Esophagus squamous epithelium (tissue), 5 donors: ENCODE data around the gene ASXL3. TPM values are rescaled to one million over a fixed set of nuclear protein-coding genes. Genes with fewer than 3 reads are reported as not detected.

Experiments used
- DNase-seq: peaks from one replicate; lab custom pipeline; 2025; lab: John Stamatoyannopoulos, UW
- H3K27ac ChIP-seq, 4 donors: fragments of 200-600 bp; sonication (generic); one replicate each; pipeline ENCODE4 v1.5.1; 2016 to 2019; ENCODE audit warnings: mild to moderate bottlenecking in 1 of 4
- H3K27me3 ChIP-seq, 4 donors: fragments of 200-600 bp; sonication (generic); 1 replicate in 3 of 4; 2 replicates in 1 of 4; pipeline versions ENCODE4 v1.5.1 to v1.6.0; 2017 to 2021; ENCODE audit warnings: antibody characterized with exemption in 1 of 4
- H3K36me3 ChIP-seq, 3 donors: fragments of 200-600 bp; sonication (generic); one replicate each; pipeline ENCODE4 v1.5.1; 2016 to 2019
- H3K4me1 ChIP-seq, 3 donors: fragments of 200-600 bp; sonication (generic); one replicate each; pipeline ENCODE4 v1.5.1; 2017 to 2019
- H3K4me3 ChIP-seq, 4 donors: fragments of 200-600 bp; sonication (generic); 1 replicate in 3 of 4; 2 replicates in 1 of 4; pipeline ENCODE4 v1.5.1; 2016 to 2019; ENCODE audit warnings: mild to moderate bottlenecking in 2 of 4, moderate library complexity in 1 of 4
- H3K9me3 ChIP-seq, 3 donors: fragments of 200-600 bp; sonication (generic); one replicate each; pipeline ENCODE4 v1.5.1; 2016 to 2019
- POLR2A ChIP-seq, 4 donors: fragments of 450-650 bp; IDR thresholded peaks; one replicate each; pipeline ENCODE4 v1.6.1; 2017; ENCODE audit warnings: antibody characterized with exemption in 4 of 4, mild to moderate bottlenecking in 4 of 4, moderate library complexity in 3 of 4
- WGBS, 2 donors: methylation state at CpG; one replicate each; pipeline ENCODE4 v1.1.5; 2018; 5-methylcytosine and 5-hydroxymethylcytosine counted together
- intact Hi-C: fragments of 100-400 bp; cut with DNase I; formaldehyde crosslinking; loops from one replicate; pipeline ENCODE4 v1.15.0; 2022
- total RNA-seq, 4 donors: library from RNA; depleted of rRNA; stranded (reverse); fragments of >200 nt; gene quantifications; one replicate each; pipeline ENCODE4 v1.1.0, GENCODE V29; 2016
- TF ChIP-seq, protein P1 (sequence below), 6 experiments: fragments of 450-650 bp in 4 of 6; fragments of 200-600 bp in 2 of 6; sonication (generic) in 2 of 6; IDR thresholded peaks; one replicate each; pipeline ENCODE4 v1.5.1; 2016 to 2019; ENCODE audit warnings: antibody characterized with exemption in 6 of 6, mild to moderate bottlenecking in 4 of 6, moderate library complexity in 4 of 6
- donor health status: DM: yes; HTN: yes; CAD: no.

The ASXL3 gene
- total RNA-seq, 4 donors from 2014 or later = 0.18 to 0.57 (median 0.18) TPM; not detected in 1

GRCh38 chr18:33665187-33665586 is 87.2 kb downstream of the ASXL3 start:
- no peaks in the 10 kb centered on the region for H3K9me3 ChIP-seq
- H3K4me1 ChIP-seq = no peaks in the 10 kb centered on the region
- no peaks in the 10 kb centered on the region for H3K27me3 ChIP-seq
- no peak for TF ChIP-seq POLR2A (IDR thresholded peaks at IDR 0.05)
- TF ChIP-seq, protein P1, sequence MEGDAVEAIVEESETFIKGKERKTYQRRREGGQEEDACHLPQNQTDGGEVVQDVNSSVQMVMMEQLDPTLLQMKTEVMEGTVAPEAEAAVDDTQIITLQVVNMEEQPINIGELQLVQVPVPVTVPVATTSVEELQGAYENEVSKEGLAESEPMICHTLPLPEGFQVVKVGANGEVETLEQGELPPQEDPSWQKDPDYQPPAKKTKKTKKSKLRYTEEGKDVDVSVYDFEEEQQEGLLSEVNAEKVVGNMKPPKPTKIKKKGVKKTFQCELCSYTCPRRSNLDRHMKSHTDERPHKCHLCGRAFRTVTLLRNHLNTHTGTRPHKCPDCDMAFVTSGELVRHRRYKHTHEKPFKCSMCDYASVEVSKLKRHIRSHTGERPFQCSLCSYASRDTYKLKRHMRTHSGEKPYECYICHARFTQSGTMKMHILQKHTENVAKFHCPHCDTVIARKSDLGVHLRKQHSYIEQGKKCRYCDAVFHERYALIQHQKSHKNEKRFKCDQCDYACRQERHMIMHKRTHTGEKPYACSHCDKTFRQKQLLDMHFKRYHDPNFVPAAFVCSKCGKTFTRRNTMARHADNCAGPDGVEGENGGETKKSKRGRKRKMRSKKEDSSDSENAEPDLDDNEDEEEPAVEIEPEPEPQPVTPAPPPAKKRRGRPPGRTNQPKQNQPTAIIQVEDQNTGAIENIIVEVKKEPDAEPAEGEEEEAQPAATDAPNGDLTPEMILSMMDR (IDR thresholded peaks at IDR 0.05) = no peak
- WGBS, 2 donors = 82 to 83% methylated on average over 3 of the region's 3 CpGs
- no peak for DNase-seq
- intact Hi-C loops = no loop called here
- no peak overlapping the region for H3K4me3 ChIP-seq
- H3K27ac ChIP-seq = no peak overlapping the region
- no peaks in the 10 kb centered on the region for H3K36me3 ChIP-seq

GRCh38 chr18:33665641-33666040 is 87.6 kb downstream of the ASXL3 start:
- Histone ChIP-seq H3K4me3 (no peak overlapping the region), H3K27me3 (no peaks in the 10 kb centered on the region), H3K36me3 (no peaks in the 10 kb centered on the region), H3K27ac (no peak overlapping the region), H3K9me3 (no peaks in the 10 kb centered on the region), H3K4me1 (no peaks in the 10 kb centered on the region)
- intact Hi-C loops = no loop called here
- TF ChIP-seq, protein P1 (IDR thresholded peaks at IDR 0.05) = no peak
- no peak for TF ChIP-seq POLR2A (IDR thresholded peaks at IDR 0.05)
- no peak for DNase-seq

- DNase-seq = no peak
- H3K4me1 ChIP-seq = no peaks in the 10 kb centered on the region
- H3K4me3 ChIP-seq = no peak overlapping the region
- WGBS, 2 donors = 90 to 92% methylated on average over 2 of the region's 2 CpGs
- H3K27ac ChIP-seq = no peak overlapping the region
- no peaks in the 10 kb centered on the region for H3K36me3 ChIP-seq
- H3K9me3 ChIP-seq = no peaks in the 10 kb centered on the region
- TF ChIP-seq, protein P1 (IDR thresholded peaks at IDR 0.05) = no peak
- no peak for TF ChIP-seq POLR2A (IDR thresholded peaks at IDR 0.05)
- intact Hi-C loops = no loop called here
- no peaks in the 10 kb centered on the region for H3K27me3 ChIP-seq
Observed at GRCh38 chr18:33666915-33667314, 88.9 kb downstream of the ASXL3 start.

- Histone ChIP-seq H3K4me3 (no peak overlapping the region), H3K9me3 (no peaks in the 10 kb centered on the region), H3K27ac (no peak overlapping the region), H3K4me1 (no peaks in the 10 kb centered on the region), H3K36me3 (no peaks in the 10 kb centered on the region), H3K27me3 (no peaks in the 10 kb centered on the region)
- intact Hi-C loops = no loop called here
- no peak for TF ChIP-seq POLR2A (IDR thresholded peaks at IDR 0.05)
- TF ChIP-seq, protein P1 (IDR thresholded peaks at IDR 0.05) = no peak
- no peak for DNase-seq
- 71 to 76% methylated on average over 5 of the region's 5 CpGs for WGBS, 2 donors
Observed at GRCh38 chr18:33669589-33669988, 91.6 kb downstream of the ASXL3 start.

DNA sequence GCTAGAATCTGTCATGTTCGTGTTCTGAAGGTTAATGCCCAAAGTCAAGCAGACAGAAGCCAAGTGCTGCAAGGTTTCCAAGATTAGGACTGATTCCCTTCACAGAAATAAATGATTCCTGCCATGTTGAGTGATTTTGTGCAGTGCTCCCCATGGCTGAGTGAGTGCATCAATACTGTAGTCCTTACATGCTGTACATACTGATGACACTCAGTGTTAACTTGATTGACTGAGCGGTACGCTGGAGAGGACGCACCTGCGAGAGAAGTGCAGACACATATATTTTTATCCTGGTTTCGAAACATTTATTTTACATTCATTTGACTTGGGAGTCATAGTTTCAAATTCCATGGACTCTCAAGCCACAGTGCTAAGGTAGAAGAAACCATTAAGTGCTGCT is 92.0 kb downstream of the ASXL3 start:
- H3K4me1 ChIP-seq = no peaks in the 10 kb centered on the region
- WGBS, 2 donors = 86 to 87% methylated on average over 6 of the region's 6 CpGs
- H3K36me3 ChIP-seq = no peaks in the 10 kb centered on the region
- H3K9me3 ChIP-seq = no peaks in the 10 kb centered on the region
- DNase-seq = no peak
- H3K4me3 ChIP-seq = no peak overlapping the region
- TF ChIP-seq POLR2A (IDR thresholded peaks at IDR 0.05) = no peak
- TF ChIP-seq, protein P1 (IDR thresholded peaks at IDR 0.05) = no peak
- intact Hi-C loops = no loop called here
- H3K27me3 ChIP-seq = no peaks in the 10 kb centered on the region
- no peak overlapping the region for H3K27ac ChIP-seq
